ENCODE data around the gene CSMD2. TPM values are rescaled to one million over a fixed set of nuclear protein-coding genes. Genes with fewer than 3 reads are reported as not detected.

The CSMD2 gene
- total RNA-seq, 6 donors from 2014 or later: 0.39 to 1.0 (median 0.52) TPM

GRCh38 chr1:34162852-34163766 is 1.9 kb downstream of the CSMD2 start:
- ATAC-seq (ENCODE audit: low FRiP score in 2 of 2) (peak; percentile 91 to 93), DNase-seq (peak; percentile 76 to 93)
- Histone ChIP-seq H3K9me3 (no peaks in the 10 kb centered on the region), H3K27ac (no peak overlapping the region), H3K27me3 (peaks cover 0 to 49% (median 19%) of the 10 kb centered on the region in 4 donors), H3K4me1 (peaks cover 20 to 42% (median 26%) of the 10 kb centered on the region in 4 donors), H3K4me3 (peak overlapping the region in 3 of 4 donors; percentile 35 to 41 (median 41)), H3K36me3 (no peaks in the 10 kb centered on the region)
- TF ChIP-seq, protein P1, sequence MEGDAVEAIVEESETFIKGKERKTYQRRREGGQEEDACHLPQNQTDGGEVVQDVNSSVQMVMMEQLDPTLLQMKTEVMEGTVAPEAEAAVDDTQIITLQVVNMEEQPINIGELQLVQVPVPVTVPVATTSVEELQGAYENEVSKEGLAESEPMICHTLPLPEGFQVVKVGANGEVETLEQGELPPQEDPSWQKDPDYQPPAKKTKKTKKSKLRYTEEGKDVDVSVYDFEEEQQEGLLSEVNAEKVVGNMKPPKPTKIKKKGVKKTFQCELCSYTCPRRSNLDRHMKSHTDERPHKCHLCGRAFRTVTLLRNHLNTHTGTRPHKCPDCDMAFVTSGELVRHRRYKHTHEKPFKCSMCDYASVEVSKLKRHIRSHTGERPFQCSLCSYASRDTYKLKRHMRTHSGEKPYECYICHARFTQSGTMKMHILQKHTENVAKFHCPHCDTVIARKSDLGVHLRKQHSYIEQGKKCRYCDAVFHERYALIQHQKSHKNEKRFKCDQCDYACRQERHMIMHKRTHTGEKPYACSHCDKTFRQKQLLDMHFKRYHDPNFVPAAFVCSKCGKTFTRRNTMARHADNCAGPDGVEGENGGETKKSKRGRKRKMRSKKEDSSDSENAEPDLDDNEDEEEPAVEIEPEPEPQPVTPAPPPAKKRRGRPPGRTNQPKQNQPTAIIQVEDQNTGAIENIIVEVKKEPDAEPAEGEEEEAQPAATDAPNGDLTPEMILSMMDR (IDR thresholded peaks at IDR 0.05): peak in 5 of 6 experiments; percentile 38 to 73 (median 59)
- no peak for TF ChIP-seq EP300 (IDR thresholded peaks at IDR 0.05)
- WGBS, 2 donors: 1 to 3% methylated on average over 38 to 41 of the region's 46 CpGs

DNA sequence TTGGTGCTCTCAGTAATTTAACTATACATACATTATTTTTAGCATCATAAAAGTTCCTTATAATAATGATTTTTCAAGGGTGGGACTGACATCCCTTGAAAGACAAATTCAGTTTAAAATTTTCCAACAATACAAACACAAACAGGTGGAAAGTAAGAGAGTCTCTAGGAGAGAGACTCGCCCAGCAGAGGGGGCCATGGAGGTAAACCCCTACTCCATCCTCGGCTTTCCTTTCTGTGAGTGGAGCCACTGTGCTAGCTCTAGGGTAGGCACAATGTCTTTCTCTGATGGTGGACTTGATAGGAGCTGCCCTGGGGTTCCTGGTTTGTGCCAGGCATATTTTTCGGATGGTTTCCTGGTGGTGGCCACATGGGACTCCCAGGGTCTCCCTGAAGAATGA is 8.3 kb downstream of the CSMD2 start:
- Histone ChIP-seq H3K27ac (no peak overlapping the region), H3K4me3 (no peak overlapping the region), H3K4me1 (no peaks in the 10 kb centered on the region), H3K9me3 (no peaks in the 10 kb centered on the region), H3K36me3 (no peaks in the 10 kb centered on the region), H3K27me3 (no peaks in the 10 kb centered on the region)
- WGBS, 2 donors: 54 to 63% methylated on average over 3 of the region's 3 CpGs
- no peak for ATAC-seq (ENCODE audit: low FRiP score in 2 of 2)
- no peak for DNase-seq
- no peak for TF ChIP-seq EP300 (IDR thresholded peaks at IDR 0.05)
- no peak for TF ChIP-seq POLR2A (IDR thresholded peaks at IDR 0.05)
- TF ChIP-seq, protein P1 (IDR thresholded peaks at IDR 0.05): no peak
- no peak for TF ChIP-seq POLR2AphosphoS5 (IDR thresholded peaks at IDR 0.05)

GRCh38 chr1:34155860-34156259 is 9.2 kb downstream of the CSMD2 start:
- no peak overlapping the region for H3K4me3 ChIP-seq
- no peaks in the 10 kb centered on the region for H3K27me3 ChIP-seq
- H3K9me3 ChIP-seq: no peaks in the 10 kb centered on the region
- TF ChIP-seq POLR2AphosphoS5 (IDR thresholded peaks at IDR 0.05) (no peak), EP300 (IDR thresholded peaks at IDR 0.05) (no peak), POLR2A (IDR thresholded peaks at IDR 0.05) (no peak)
- TF ChIP-seq, protein P1 (IDR thresholded peaks at IDR 0.05): no peak
- no peaks in the 10 kb centered on the region for H3K36me3 ChIP-seq
- DNase-seq: no peak
- 62 to 79% methylated on average over 2 of the region's 2 CpGs for WGBS, 2 donors
- ATAC-seq (ENCODE audit: low FRiP score in 2 of 2): no peak
- no peaks in the 10 kb centered on the region for H3K4me1 ChIP-seq
- H3K27ac ChIP-seq: no peak overlapping the region

DNA sequence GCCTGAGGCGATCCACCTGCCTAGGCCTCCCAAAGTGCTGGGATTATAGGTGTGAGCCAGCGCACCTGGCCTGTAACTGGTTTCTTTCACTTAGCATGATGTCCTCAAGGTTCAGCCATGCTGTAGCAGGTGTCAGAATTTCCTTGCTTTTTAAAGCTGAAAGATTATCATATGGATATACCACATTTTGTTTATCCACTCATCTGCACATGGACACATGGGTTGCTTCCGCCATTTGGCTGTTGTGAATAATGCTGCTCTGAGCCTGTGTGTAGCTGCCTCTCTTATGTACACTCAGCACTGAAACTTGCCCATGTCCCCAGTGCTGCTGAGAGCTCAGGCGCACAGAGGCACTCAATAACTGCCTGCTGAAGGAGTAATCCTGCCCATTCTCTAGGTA is 11.8 kb downstream of the CSMD2 start:
- Histone ChIP-seq H3K4me3 (no peak overlapping the region), H3K36me3 (no peaks in the 10 kb centered on the region), H3K4me1 (no peaks in the 10 kb centered on the region), H3K27me3 (no peaks in the 10 kb centered on the region), H3K9me3 (no peaks in the 10 kb centered on the region), H3K27ac (no peak overlapping the region)
- DNase-seq (no peak), ATAC-seq (ENCODE audit: low FRiP score in 2 of 2) (no peak)
- no peak for TF ChIP-seq POLR2AphosphoS5 (IDR thresholded peaks at IDR 0.05)
- no peak for TF ChIP-seq POLR2A (IDR thresholded peaks at IDR 0.05)
- TF ChIP-seq EP300 (IDR thresholded peaks at IDR 0.05): no peak
- WGBS, 2 donors: 86 to 92% methylated on average over 3 to 4 of the region's 4 CpGs

DNA sequence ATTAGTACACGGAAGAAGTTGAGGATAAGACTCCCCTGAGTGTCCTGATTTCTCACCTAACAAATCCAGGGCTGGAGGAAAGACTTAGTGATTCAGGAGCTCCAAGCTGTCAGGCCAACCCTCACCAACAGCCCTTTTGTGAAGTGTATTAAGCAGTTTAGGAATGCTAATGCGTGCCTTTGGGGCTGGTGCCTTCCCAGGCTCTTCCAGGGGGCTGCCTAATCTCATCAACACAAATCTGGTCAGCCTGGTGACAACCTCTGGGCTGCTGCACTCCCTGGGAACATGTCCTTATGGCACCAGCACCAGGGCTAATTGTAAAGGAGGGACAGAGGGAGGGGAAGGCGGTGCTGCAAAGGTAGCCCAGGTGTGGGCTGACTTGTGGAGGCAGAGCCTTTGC is 15.5 kb downstream of the CSMD2 start:
- Histone ChIP-seq H3K27me3 (no peaks in the 10 kb centered on the region), H3K4me1 (no peaks in the 10 kb centered on the region), H3K4me3 (no peak overlapping the region), H3K27ac (no peak overlapping the region), H3K9me3 (no peaks in the 10 kb centered on the region), H3K36me3 (no peaks in the 10 kb centered on the region)
- no peak for DNase-seq
- no peak for TF ChIP-seq POLR2AphosphoS5 (IDR thresholded peaks at IDR 0.05)
- TF ChIP-seq, protein P1 (IDR thresholded peaks at IDR 0.05): no peak
- ATAC-seq (ENCODE audit: low FRiP score in 2 of 2): no peak
- 23 to 40% methylated on average over 3 of the region's 3 CpGs for WGBS, 2 donors

Measured in upper lobe of left lung (tissue), 6 donors.